C1 segment of cervical spinal cord (tissue), 14 donors: ENCODE results near the gene CA12.

ENCODE experiments used
- DNase-seq, 14 donors: peaks; one replicate each; lab custom pipeline; 2025; lab: John Stamatoyannopoulos, UW

Gene CA12

DNA sequence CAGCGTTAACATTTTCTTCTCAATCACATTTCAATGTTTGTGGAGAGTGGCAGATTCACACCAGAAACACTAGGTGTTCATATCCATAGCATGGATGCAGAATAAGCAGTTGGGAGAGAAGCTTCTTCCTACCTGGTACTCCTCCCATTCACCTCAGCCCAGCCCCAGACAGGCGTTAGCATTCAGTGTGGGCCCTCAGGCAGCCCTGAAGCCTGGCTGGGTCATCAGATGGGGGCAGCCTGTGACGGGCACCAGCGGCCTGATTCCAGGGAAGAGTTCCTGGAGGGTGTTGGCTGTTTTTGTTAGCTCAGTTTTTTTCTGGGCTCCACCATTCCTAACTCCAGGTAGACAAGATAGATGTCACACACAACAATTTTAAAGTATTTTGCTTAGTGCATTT lies 73.2 kb downstream of the CA12 start:
- DNase-seq: no peak

- no peak for DNase-seq
Observed at GRCh38 chr15:63306492-63307073, 75.1 kb downstream of the CA12 start.

GRCh38 chr15:63305260-63305659 lies 76.4 kb downstream of the CA12 start:
- no peak for DNase-seq

DNA sequence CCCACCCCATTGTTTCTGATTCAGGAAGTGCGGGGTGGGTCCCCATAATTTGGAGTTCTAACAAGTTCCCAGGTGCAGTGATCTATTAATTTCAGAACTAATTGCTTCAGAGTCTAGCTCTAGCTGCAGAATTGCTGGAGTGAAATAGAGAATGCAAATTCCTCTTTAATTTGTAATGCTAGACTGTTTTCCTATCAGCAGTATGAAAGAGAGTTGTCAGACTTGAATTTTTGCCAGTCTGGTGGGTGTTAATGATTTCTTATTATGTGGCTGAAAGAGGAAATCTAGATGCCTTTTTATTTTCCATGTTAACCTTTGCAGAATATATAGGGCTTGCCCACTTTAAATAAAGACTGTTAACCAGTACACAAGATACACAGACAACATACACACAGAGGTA lies 80.6 kb downstream of the CA12 start:
- DNase-seq: no peak

DNA sequence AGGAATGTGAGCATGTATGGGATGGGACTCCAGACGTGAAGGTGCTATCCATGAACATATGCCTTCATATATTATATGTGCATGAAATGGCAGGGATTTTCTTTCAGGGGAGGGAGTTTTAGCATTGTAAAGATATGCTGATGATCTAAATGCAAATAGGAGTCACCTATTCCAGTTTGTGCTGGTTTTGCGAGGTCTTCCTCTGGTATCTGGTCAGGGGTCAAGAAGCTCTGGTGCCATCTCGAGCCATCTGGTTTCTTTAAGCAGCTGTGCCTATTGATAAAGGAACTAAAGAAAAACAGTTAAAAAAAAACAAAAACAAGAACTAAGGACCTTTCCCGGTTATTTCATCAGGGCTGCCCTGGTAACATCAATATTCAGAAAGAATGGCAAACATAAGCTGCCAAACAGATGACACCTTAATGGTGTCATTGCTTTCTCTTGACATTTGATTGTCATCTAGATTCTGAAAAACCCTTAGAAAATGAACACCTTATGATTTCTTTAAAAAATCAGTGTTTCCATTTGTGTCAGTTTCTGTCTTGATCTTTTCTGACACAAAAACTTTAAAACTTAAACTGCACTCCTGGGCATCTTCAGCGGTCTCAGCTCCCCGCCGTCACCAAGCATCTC lies 81.6 kb downstream of the CA12 start:
- no peak for DNase-seq

- DNase-seq: no peak
Observed at GRCh38 chr15:63296195-63296594, 85.5 kb downstream of the CA12 start.

GRCh38 chr15:63295341-63295740 lies 86.3 kb downstream of the CA12 start:
- no peak for DNase-seq

GRCh38 chr15:63294359-63294758 lies 87.3 kb downstream of the CA12 start:
- no peak for DNase-seq

- DNase-seq: no peak
Observed at GRCh38 chr15:63292771-63293170, 88.9 kb downstream of the CA12 start.

DNA sequence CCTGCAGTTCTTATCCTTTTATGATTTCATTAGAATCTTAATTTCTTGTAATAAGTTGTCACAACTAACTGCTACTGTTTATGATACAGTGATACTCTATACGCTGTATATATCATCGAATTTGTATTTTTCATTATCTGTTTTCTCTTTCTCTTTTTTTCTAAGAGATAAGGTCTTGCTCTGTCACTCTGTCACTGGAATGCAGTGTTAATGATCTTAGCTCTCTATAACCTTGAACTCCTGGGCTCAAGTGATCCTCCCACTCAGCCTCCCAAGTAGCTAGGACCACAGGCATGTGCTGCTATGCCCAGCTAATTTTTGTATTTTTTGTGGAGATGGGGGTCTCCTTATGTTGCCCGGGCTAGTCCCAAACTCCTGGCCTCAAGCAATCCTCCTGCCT lies 89.4 kb downstream of the CA12 start:
- DNase-seq: no peak

DNA sequence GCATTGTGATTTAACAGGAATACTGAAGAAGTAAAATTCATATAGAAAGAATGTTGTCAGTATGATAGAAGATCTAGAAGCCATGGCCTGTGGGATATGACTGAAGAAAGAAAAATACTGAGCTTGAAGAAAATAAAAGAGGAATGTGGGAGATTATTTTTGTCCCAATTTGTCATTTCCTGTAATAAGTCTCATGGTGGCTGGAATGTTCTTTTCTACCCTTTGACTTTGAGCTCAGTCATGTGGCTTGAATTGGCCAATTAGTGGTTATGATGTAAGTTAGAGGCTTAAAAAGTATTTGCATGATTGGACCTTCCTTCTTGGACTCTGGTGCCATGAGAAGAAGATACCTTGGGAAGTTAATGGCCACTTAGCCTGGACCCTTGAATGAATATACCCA lies 90.1 kb downstream of the CA12 start:
- no peak for DNase-seq

- peak in 1 of 14 donors; percentile 26 for DNase-seq
Observed at GRCh38 chr15:63288778-63289378, 92.8 kb downstream of the CA12 start.

- DNase-seq: no peak
Observed at GRCh38 chr15:63288342-63288741, 93.3 kb downstream of the CA12 start.

DNA sequence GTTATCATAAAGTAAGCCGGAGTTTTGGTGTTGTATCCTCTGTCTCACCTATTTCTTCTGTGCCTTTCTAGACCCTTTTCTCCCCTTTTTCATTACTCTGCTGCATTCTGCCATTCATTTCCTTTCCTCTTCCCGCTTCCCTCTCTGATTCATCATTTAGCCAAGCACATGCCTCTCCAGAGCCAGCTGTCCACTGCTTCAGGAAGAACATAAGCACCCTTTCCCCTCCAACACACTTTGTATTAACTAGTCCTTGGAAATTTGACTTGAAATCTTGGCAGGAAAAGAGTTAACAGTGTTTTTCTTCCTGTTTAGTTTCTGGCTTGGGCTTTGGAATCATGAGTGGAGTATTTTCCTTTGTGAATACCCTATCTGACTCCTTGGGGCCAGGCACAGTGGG lies 94.5 kb downstream of the CA12 start:
- no peak for DNase-seq

DNA sequence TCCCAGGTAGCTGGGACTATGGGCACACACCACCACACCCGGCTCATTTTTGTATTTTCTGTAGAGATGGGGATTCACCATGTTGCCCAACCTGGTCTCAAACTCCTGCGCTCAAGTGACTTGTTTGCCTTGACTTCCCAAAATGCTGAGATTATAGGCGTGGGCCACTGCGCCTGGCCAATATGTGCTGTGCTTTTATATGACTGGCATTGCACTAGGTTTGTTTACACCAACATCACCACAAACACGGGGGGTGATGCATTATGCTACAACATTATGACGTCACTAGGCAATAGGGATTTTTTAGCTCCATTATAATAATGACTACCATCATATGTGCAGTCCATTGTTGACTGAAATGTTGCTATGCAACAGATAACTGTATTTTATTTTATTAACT lies 97.3 kb downstream of the CA12 start:
- DNase-seq: no peak

GRCh38 chr15:63283126-63283525 lies 98.5 kb downstream of the CA12 start:
- no peak for DNase-seq

DNA sequence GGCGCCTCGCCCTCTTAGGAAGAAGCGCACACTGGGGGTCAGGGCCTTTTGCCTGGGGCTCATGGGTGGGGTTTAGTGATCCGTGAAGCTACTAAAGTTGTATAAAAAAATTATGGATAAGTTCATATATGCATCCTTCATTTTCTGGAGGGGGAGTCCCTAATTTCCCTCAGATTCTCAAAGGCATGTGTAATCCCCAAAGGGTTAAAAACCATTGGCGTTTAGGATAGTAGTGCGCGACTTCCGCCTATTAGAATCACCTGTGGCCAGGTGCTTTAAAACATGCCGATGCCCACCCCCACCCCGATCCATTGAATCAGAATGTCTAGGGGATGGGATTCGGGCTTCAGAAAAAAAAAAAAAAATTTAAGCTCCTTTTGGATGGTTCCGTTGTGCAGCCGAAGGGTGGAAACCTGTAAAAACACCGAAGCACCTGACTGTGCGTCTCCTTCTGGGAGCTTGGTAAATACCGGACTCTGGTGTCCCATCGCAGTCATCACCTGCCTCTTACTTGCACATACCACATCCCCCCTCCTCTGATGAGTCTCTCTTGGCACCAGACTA lies 103.7 kb downstream of the CA12 start:
- peak in 2 of 14 donors; percentile 9 to 50 for DNase-seq

GRCh38 chr15:63277038-63277892 lies 104.4 kb downstream of the CA12 start, which contains the start of gene APH1B:
APH1B (plus strand) TSS chr15:63277605; CDS start chr15:63277624, 19 bp downstream.
- DNase-seq: peak in 13 of 14 donors; percentile 32 to 88 (median 73)

DNA sequence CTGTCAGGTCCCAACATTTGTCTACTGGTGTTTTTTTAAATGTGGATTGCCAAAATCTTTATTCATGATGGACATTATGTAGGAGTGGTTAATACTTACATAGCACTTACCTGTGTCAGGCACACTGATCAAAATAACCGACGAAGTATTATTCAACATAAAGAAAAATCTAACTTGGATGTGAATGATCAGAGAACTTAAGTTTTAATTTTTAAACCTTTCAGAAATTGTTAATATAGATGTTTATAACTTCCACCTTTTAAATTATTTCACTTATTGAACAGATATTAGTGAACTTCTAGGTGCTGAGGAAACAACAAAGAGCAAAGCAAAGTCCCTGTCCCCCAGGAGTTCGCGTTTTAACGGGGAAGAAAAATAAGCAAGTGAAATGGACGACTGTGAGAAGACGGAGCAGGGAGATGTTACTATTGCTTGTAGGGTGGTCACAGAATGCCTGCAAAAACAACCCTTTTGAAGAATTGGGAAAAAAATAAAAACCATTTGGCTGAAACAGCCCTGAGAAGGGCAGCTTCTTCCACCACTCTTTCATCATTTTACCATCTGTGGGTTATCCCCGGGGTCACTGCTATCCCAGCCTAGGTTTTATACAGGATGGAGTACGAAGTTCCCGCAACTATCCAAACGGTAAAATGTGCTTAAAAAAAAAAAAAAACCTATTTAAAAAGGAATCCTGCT lies 105.2 kb downstream of the CA12 start:
- no peak for DNase-seq

DNA sequence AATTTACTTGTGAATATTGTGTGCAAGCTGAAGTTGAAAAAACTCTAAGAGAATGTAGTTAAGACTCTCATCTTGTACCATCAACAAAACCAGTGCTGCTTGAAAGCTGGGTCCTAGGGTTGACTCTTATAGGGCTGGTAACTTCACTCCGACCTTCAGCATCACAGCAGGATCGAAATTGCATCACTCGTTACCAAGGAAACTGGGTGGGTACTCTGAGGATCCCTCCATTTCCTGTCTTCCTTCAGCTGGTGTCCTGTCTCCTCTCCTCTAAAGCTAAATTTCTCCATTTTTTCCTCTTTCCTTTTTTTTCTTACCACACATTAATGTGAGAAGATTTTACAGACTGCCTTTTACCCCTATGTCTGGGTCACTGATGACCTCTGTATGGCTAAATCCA lies 107.2 kb downstream of the CA12 start:
- no peak for DNase-seq
